GM19035 (cell line): ENCODE data around the gene LIF.

Experiments used
- ATAC-seq: cut with Tn5 transposase; IDR thresholded peaks from one replicate; pipeline ENCODE4 v1.9.1; 2021; ENCODE audit not compliant: unreplicated experiment

Gene LIF

DNA sequence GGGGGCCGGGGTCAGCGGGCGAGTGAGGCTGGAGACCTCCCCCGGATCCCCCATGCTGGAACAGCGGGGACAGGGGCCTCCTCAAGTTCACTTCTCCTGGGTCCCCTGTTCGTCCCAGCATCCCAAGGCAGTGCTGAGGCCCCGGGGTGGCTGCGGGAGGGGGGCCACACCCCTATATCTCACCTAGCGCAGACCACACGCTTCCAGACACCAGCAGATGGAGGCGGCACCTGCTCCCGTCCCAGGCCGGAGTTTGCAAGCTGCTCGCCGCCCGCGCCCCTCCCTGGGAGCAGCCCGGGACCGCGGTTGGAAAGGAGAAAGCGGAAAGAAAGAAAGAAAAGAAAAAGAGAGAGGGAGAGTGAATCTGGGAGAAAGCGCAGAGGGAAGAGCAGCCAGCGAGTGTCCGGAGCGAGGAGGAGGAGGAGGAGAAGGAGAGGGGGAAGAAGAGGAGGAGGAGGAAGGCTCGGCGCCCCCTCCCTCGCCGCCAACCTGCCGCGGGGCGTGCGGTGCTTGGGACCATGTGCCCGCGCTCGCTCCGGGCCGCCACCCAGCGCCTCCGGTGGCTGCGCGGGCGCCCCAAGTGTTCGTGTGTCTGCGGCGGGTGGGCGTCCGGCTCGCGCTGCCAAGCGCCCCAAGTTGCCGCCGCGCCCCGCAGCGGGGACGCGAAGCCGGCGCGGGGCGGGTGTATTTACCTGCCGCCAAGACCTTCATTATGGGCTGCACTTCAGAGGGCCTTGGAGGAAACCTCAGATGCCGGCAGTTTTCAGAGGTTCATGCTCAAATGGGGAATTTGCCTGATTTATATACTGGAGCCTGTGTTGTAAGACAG is at the start of gene LIF:
TSS of gene LIF (minus strand) at position 775 of the 829 bp plus-strand sequence. CDS start at position 711, 64 bp downstream.
- ATAC-seq, result no peak

DNA sequence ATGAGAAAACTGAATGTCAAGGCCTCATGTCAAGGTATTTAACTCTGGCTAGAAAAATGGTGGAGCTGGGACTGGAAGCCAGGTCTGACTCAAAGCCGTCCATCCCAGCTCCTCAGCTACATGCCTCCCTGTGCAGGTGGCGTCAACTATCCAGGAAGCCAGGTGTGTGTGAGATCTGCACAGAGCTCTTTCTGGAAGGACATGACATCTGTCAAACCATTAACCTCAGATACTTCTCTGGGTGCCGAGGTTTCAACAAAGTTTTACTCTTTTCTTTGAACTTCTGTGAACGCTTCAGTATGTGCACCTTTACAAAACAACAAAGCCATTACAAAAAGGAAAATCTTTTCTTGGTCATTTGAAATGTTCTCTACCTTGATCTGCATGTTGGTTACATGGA is 49.8 kb upstream of the LIF start:
- no peak for ATAC-seq

DNA sequence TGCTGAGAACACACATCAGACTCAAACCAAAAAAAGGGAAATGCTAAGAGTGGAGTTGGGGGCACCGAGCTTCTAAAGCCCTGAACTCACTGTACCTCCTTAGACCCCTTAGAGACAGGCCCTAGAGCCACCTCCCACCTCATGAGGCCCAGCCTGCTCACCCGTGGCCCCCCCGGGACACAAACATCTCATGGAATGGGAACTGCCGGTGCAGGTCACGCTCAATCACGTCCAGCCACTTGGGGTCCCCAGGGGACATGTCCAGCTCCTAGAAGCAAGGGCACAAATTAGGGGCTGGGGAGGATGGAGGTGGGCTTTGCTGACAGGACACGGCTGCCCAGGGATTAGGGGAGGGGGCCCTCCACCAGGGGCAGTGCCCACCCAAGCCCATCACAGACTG is 49.0 kb upstream of the LIF start:
- no peak for ATAC-seq

DNA sequence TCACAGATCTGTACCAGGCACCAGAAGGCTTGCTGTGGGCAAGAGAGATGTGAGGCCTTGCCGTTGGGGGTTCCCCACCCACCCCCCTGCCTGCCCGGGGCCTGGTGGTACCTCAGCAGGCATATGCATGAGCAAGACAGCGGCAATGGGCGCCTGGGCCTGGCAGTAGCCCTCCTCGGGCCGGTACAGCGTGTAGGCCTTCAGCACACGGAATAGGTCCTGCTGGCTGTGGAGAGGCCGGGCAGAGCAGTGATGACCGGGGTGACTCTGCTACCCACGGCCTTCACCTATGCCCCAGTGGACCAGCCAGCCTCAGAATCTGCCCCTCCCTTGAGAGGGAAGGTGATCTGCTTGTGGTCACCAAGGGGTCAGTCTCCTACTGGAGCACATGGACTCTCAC is 48.3 kb upstream of the LIF start:
- ATAC-seq, result no peak

DNA sequence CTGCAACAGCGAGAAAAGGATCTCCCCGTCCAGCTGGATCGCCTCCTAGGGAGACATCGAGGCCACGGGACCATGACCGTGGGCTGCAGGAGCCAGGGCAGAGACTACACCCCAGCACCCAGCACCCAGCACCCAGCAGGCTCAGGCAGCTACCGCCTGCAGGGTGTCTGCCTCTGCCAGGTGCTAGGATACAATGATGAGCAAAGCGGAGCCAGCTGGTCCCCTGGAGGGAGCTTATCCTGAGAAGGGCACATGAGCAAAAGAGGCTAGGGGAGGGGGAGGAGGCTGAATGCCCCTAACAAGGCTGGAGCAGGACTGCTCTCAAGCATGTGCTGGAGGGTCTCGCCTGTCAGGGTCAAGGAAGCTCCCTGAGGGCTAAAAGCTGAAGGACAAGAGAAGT is 47.5 kb upstream of the LIF start:
- ATAC-seq, result no peak

DNA sequence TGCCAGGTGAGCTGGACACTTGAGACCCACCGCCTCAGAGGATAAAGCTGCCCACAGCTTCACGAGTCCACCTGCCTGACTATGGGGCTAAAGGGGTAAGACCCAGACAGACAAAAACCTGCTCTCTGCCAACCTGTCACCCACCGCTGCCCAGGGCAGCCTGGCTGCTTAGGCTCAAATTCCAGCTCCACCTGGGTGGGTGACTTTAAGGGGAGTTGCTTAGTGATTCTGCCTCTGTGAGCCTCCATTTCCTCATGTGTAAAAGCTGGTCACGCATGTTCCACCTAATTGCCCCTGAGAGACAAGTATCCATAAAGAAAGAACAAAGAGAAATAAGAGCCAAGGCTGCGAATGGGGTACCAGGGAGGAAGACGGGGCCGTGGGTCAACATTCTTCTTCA is 46.5 kb upstream of the LIF start:
- ATAC-seq, result no peak

DNA sequence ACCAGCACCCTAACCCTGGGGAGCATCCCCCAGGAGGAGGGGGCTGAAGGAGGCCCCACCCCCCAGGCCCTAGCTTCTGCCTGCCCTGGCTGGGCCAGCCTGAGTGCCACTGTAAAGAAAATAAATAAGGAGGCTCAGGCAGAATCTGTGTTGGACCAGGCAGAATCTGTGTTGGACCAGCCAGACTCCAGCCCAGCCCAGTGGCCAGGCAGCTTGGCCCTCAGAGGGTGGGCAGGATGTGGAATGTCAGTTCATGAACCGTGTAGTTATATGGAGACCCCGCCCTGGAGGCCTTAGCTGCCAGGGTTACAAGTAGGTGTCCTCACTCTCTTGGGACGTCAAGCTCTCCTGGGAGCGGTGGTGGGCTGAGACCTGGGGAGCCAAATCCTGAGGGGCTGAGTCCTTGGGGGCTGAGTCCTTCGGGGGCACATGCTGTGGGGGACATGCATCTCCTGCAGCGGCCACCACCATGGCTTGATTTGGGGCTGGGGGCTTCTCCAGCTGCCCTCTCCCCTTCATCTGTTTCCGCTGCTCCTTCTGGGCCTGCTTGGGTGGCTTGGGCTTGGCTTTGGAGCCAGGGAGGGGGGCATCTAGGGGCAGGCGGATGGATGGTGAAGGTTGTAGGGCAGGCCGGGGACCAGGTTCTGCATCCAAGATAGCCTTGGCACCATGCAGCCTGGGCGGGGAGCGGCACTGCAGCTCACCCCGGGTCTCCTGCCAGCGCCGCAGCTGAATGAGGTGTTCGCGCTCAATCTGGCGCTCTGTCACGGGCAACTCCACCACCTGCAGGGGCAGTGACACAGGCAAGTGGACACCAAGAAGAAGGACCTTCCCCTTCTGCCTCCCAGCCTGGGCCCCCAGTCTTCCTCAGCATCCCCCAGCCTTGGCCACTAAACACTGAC is 45.8 kb upstream of the LIF start:
- no peak for ATAC-seq

DNA sequence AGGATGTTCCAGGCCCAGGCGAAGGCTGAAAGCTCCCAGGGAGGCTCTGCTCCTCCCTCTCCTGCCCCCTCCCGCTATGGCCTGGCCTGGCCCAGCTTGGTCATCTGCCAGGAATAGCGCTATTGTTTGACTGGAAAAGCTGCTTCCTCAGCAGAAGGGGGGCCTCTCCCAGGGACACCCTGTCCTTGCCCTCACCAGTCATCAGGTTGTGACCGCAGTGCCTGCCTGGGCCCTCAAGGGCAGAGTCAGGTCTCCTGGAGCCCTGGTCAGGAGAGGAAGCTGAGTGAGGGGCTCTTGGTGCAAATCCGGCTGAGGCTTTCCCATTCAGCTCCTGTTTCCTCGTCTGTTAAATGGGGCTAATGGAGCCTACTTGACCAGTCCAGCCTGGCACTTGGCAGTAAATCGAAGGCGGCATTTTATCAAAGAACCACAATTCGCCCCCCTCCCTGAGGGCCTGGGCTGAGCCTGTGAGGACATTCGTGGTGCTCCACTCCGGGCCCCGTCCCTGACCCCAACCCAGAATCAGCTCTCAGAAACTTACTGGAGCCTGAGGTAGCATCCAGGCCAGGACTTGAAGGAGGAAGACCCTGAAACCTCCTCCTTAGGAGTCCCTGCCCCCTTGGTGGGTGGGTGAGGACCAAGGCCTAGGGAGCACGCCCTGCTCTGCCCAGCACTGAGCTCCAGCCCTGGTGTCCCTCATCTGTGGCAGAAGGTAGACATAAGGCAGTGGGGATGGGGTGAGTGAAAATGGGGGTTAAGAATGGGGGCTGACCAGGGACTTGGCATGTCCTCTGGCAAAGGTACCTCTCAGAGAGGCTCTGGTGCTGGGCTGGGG is 44.7 kb upstream of the LIF start:
- no peak for ATAC-seq

DNA sequence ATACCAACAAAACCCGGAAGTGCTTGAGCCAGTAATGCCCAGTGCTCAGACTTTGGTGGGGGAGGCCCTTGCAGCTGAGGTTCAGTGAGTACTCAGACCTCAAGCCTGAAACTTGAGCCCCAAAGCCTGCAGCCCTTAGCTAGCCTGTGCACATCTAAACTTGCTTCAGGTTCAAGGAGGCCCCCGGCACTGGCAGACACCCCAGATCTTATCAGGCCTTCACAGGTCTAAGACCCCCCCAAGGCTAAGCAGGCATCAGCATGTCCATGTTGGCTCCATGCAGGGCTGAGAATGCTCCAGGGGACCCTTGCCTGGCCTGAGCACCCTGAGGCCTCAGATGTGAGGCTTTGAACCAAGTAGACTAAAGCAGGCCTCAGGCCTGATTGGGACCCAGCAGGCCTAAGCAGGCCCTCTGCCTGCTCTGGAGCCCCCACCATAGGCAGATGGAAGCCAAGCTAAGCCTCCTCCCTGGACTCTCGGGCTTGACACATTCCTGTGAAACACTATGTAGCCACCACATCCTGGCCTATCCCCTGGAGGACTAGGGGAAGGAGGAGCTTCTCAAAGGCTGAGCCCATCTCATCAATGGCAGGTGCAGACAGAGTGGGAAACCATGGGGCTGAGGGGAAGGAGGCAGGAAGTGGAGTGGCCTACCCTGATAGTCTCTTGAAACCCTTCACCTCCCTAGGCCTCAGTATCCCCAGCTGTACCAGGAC is 43.9 kb upstream of the LIF start:
- no peak for ATAC-seq

DNA sequence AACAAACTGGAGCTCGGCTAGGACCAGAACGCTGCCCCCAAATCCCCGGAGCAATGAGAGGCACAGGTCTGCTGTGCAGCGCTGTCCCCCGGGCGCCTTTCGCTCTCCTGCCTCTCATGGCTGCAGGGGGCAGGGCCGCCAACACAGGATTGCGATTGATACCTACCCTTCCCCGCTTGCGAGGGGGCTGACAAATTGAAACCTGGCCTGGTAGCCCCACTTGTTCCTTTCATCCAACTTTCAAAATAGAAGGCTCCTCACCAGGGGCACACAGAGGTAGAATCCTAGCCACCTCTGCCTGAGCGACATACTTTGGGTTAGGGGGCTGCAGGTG is 43.4 kb upstream of the LIF start:
- ATAC-seq, result peak; percentile 10

DNA sequence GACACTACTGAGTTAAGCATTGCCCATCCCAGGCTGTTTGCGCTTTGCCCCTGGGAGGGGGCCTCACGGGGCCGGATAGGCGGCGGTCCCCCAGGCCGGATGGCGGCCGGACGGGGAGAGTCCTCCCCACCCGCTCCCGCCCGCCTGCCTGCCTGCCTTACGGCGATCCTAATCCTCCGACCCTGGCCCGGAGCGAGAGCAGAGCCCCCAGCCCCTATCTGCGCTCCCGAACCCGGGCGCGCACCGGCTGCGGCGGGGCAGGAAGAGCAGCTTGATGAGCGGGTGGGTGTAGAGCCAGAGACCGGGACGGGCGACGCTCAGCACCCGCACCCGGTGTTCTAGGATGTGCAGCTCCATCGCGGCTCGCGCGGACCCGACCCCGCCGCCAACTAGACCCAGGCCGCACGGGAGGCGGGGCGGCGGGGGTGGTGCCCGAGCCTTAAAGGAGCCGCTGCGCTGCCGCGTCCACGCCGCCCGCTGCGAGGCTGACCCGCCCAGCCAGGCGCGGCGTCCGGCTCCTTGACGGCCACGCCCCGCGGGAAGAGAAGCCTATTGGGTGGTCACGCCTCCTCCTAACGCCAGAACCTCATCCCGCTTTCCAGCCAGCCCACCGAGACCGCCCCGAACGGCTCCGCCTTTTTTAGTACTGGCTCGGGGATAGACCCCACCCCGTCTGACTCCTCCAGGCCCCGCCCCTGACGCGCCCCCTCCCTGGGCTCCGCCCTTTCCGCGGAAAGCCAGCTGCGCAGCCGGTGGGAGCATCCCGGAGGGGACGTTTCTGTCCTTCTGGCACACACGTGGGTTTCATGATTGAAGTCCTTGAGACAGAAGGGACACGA is 42.8 kb upstream of the LIF start, which contains the start of gene CASTOR1:
TSS of gene CASTOR1 (minus strand) at position 365 of the 839 bp plus-strand sequence. CDS start at position 357, 8 bp downstream.
- peak; percentile 64 for ATAC-seq

DNA sequence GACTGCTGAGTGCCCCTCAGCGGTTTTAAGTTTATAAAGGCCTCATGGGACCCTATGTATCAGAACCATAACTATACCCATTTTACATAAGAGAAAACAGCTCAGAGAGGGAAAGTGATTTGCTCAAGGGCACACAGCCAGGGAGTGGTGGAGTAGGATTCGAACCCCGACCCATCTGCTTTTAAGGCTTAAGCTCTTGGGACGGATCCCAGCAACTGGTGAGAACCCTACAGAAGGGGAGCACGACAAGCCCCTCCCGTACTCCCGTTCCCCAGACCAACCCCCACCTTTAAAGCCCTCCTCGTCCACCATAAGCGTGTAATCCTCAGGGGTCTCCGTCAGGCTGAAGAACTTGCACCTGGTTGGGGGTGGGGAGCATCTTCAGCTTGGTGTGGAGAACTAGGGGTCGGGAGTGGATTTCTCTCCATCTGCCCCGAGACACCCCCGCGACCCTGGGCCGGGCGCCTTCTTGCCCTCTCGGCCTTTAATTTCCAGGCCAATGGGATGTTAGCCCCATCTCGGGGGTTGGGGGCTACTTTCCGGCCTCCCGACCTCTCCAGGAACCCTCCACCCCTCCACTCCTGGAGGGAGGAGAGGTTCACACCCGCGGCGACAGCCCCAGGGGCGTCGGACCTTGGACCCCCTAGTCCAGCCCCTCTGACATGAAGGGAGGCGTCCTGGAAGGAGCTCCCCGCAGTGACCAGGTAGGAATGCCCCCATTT is 42.0 kb upstream of the LIF start:
- ATAC-seq, result no peak

DNA sequence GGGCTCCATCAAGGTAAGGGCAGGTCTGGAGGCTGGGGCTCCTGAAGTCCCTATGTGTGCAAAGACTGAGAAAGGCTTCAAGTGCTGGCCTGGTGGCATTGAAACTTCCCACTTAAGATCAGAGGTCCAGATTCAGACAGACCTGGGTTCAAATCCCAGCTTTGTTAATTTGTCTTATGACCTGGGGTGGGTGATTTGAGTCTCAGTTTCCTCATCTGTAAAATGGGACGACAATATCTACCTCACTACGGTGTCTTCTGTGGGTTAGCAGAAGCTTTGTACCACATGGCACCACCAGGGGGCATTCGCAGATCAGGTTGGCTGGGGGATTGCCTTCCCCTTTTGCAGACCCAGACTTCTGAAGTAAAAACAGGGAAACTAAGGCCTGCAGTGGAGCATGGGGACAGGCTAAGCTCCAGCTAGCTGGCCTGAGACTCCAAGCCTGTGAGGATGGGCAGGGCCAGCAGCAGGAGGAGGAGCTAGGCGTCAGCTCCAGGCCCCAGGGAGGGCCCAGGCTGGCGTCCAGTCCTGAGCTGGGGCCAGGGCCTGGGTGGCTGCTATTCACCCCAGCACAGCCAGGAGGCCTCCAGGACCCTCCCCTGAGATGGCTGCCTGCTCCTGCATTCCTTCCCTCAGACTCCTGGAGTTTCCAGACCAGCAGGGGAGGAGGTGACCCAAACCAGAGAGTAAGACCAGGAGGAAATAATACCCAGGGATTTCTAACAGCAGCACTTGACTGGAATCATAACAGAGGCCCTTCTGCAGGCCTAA is 41.3 kb upstream of the LIF start:
- ATAC-seq, result no peak

DNA sequence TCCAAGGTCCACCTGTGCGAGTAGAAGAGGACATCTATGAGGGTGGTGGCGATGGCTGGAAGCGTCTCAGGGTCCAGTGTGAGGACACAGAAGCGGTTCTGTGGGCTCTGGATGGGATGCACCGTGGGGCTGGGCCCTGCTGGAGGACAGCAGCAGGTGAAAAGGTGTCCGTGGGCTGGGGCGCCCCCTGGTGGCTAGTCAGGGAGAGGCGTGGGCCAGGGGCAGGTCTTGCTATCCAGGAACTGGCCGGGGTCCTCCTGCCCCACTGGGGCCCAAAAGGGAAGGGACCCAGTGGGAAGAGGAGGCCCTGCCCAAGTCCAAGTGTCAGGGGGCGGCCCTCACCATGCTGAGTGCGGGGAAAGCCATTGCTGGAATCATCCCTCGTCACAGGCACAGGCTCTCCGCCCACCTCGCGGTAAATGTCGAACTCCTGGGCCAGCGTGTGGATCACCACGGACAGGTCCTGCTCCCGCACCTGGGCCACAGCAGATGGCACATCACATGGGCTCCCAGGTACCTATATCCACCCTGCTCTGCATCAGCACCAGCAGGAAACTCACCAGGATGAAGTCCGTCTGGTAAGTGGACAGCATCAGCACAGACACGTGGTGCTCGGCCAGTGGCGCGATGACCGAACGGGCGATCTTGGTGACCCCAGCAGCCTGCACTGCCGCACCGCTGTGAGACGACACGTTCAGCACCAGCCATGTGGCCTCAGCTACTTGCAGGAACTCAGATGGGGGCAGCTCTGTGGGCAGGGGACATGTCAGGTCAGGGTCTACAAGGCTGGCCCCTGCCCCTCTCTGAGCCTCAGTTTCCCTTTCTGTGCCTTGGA is 40.5 kb upstream of the LIF start:
- ATAC-seq, result no peak

DNA sequence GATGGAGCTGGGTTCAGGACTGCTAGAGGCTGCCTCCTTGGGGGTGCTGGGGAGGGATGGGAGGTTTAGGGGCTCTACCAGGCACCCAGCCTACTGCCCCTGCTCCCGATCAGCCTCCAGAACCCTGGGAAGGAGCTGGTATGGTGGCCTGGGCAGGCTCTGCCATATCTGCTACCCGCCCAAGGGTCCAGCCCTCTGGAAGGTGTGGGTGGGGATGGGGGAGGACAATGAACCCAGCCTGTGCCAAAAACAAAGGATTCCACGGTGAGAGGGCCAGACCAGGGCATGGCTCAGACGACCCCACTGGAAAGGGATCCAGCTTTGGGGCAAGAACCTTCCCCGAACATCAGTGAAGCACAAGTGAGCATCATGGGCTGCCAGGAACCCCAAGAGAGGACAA is 39.8 kb upstream of the LIF start:
- no peak for ATAC-seq

DNA sequence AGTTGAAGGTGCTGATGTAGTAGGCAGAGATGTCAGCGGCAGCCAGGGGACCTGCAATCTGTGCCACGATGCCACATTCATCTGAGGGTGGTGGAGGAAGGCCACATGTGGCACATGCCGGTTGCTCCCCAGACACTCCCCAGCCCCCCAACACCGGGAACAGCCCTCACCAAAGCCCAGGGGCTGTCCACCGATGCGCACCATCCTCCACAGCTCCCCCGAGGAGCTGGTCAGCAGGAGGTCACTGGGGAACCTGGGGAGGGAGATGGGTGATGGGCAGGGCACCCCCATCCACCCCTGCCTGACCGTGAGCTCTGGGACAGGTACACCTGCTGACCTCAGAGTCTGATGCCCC is 39.3 kb upstream of the LIF start:
- ATAC-seq, result no peak

DNA sequence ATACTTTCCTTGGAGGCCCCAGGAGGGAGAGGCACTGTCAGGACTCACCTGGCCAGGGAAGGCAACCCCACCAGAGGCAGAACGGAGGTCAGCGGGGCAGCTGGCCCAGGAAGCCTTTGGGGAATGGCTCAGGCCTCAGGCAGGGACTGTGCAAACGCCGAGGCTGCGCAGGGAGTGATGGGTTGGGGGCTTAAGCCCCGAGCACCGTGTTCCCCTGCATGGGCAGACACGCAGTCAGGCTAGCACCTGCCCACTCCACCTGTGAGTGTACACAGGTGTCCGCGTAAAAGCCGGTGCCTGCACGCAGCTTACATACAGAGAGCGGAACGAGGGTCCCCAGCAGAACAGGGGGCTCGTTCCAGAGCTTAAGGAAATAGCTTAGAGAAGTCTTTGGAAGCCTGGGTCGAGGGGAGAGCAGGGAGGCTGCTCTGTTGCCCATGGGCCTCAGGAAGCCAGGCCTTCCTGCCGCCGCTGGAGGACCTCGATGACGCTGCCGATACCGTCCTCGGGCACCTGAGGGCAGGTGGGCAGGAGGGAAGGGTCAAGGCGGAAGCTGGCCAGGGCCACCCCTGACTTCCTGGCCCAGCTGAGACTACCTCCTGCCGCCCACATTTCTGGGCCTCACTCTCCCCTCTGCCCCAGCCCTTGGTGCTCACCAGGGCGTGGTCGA is 38.8 kb upstream of the LIF start:
- no peak for ATAC-seq
